NCI-H748 (cell line): ENCODE measurements around the gene RORC.

Source experiments
- DNase-seq: peaks from one replicate; lab custom pipeline; 2025; ENCODE audit not compliant: unreplicated experiment; lab: John Stamatoyannopoulos, UW

Gene RORC

GRCh38 chr1:151849126-151849525, 17.5 kb upstream of the RORC start:
- DNase-seq, result no peak

- DNase-seq, result no peak
These were observed 16.4 kb upstream of the RORC start for GRCh38 chr1:151847867-151848596.

GRCh38 chr1:151846686-151847237, 15.2 kb upstream of the RORC start:
- DNase-seq, result no peak

GRCh38 chr1:151846062-151846568, 14.5 kb upstream of the RORC start:
- DNase-seq, result no peak

GRCh38 chr1:151843398-151843797, 11.8 kb upstream of the RORC start:
- no peak for DNase-seq

GRCh38 chr1:151841141-151841540, 9.5 kb upstream of the RORC start:
- DNase-seq, result no peak

- no peak for DNase-seq
These were observed 8.8 kb upstream of the RORC start for GRCh38 chr1:151840421-151840820.

- DNase-seq, result peak; percentile 91
These were observed 8.1 kb upstream of the RORC start, which contains the start of gene C2CD4D for GRCh38 chr1:151839457-151840403. TSS of gene C2CD4D (minus strand) at chr1:151839820. CDS start at chr1:151838989, 831 bp downstream.

- DNase-seq, result no peak
These were observed 7.4 kb upstream of the RORC start for GRCh38 chr1:151839082-151839412.

- no peak for DNase-seq
These were observed 6.8 kb upstream of the RORC start for GRCh38 chr1:151838222-151839081.

- no peak for DNase-seq
These were observed 6.3 kb upstream of the RORC start for GRCh38 chr1:151837884-151838221.

GRCh38 chr1:151837197-151837596, 5.6 kb upstream of the RORC start:
- DNase-seq, result no peak

GRCh38 chr1:151835596-151835995, 4.0 kb upstream of the RORC start:
- no peak for DNase-seq

GRCh38 chr1:151834239-151834638, 2.6 kb upstream of the RORC start:
- DNase-seq, result no peak

- no peak for DNase-seq
These were observed 1.7 kb upstream of the RORC start for GRCh38 chr1:151833172-151833900.

- peak; percentile 13 for DNase-seq
These were observed 847 bp upstream of the RORC start for GRCh38 chr1:151832318-151832980.

GRCh38 chr1:151831256-151831591, 378 bp downstream of the RORC start:
- DNase-seq, result no peak

GRCh38 chr1:151830055-151830454, 1.5 kb downstream of the RORC start:
- DNase-seq, result no peak

GRCh38 chr1:151829352-151830046, 2.1 kb downstream of the RORC start:
- no peak for DNase-seq
